Spleen (tissue), 11 donors: ENCODE results near the gene NCOA7. TPM values are rescaled to one million over a fixed set of nuclear protein-coding genes. Genes with fewer than 3 reads are reported as not detected.

ENCODE experiments used
- DNase-seq: peaks from one replicate; pipeline ENCODE4 v3.0.0-alpha.2; 2020
- H3K27ac ChIP-seq, 8 donors: fragments of 200-600 bp; sonication (generic) in 7 of 8; 1 replicate in 4 of 8; 2 replicates in 4 of 8; pipeline versions ENCODE4 v1.5.0 to v1.8.0; 2016 to 2021; ENCODE audit warnings: inconsistent platforms in 4 of 8, mild to moderate bottlenecking in 4 of 8, moderate library complexity in 1 of 8
- H3K27me3 ChIP-seq, 7 donors: fragments of 200-600 bp; sonication (generic) in 6 of 7; replicated peaks in 1 of 7; 1 replicate in 4 of 7; 2 replicates in 3 of 7; pipeline versions ENCODE4 v1.5.0 to v1.8.0; 2016 to 2021; ENCODE audit warnings: inconsistent platforms in 3 of 7, mild to moderate bottlenecking in 1 of 7
- H3K36me3 ChIP-seq, 6 donors: fragments of 200-600 bp; sonication (generic) in 5 of 6; 1 replicate in 4 of 6; 2 replicates in 2 of 6; pipeline versions ENCODE4 v1.5.0 to v1.8.0; 2016 to 2021; ENCODE audit warnings: inconsistent platforms in 2 of 6
- H3K4me1 ChIP-seq, 6 donors: fragments of 200-600 bp; sonication (generic) in 5 of 6; 1 replicate in 3 of 6; 2 replicates in 3 of 6; pipeline versions ENCODE4 v1.5.0 to v1.8.0; 2016 to 2021; ENCODE audit warnings: inconsistent platforms in 3 of 6
- H3K4me3 ChIP-seq, 8 donors: fragments of 200-600 bp; sonication (generic) in 7 of 8; 1 replicate in 4 of 8; 2 replicates in 4 of 8; pipeline versions ENCODE4 v1.5.0 to v1.8.0; 2016 to 2021; ENCODE audit warnings: inconsistent platforms in 4 of 8, mild to moderate bottlenecking in 4 of 8, moderate library complexity in 2 of 8
- H3K9me3 ChIP-seq, 8 donors: fragments of 200-600 bp; sonication (generic) in 7 of 8; 1 replicate in 4 of 8; 2 replicates in 4 of 8; pipeline versions ENCODE4 v1.5.0 to v1.8.0; 2016 to 2021; ENCODE audit warnings: inconsistent platforms in 4 of 8
- CTCF ChIP-seq, 11 experiments: fragments of 200-600 bp in 7 of 11; fragments of 450-650 bp in 4 of 11; sonication (generic) in 4 of 11; IDR thresholded peaks in 8 of 11; conservative IDR thresholded peaks in 3 of 11; 1 replicate in 7 of 11; 2 replicates in 4 of 11; pipeline versions ENCODE4 v1.4.0 to v1.8.0; 2016 to 2021; ENCODE audit warnings: antibody characterized with exemption in 11 of 11, inconsistent platforms in 4 of 11, mild to moderate bottlenecking in 1 of 11
- POLR2A ChIP-seq, 3 donors: fragments of 450-650 bp; IDR thresholded peaks; one replicate each; pipeline ENCODE4 v1.5.1; 2017; ENCODE audit warnings: antibody characterized with exemption in 3 of 3, mild to moderate bottlenecking in 1 of 3
- POLR2AphosphoS5 ChIP-seq, 3 donors: sonication (generic); formaldehyde crosslinking; IDR thresholded peaks; one replicate each; pipeline ENCODE4 v1.5.1; 2017; ENCODE audit warnings: antibody characterized with exemption in 3 of 3
- WGBS, 5 donors: extraction: QIAGEN DNeasy Blood & Tissue Kit in 3 of 5; methylation state at CpG; one replicate each; pipeline versions ENCODE4 v1.1.5 to v1.1.7; 2013 to 2018; 5-methylcytosine and 5-hydroxymethylcytosine counted together
- intact Hi-C: fragments of 100-400 bp; cut with DNase I; formaldehyde crosslinking; loops from one replicate; pipeline ENCODE4 v1.15.0; 2023; ENCODE audit warnings: low total_unique reads
- polyA plus RNA-seq, 3 donors: library from polyadenylated mRNA; stranded (reverse); fragments of 200-250 nt; gene quantifications; one replicate each; pipeline ENCODE4 v1.2.1, GENCODE V29; 2013
- total RNA-seq, 7 donors: library from RNA; depleted of rRNA in 3 of 7; stranded (reverse); fragments of >200 nt in 3 of 7; fragmentation: NEBNext Ultra II Directional in 4 of 7; extraction: Animal tissue kit (Norgen Biotek cat#: 25700) in 4 of 7; gene quantifications; one replicate each; pipeline versions ENCODE4 v1.1.0 to v1.2.1, GENCODE V29; 2016 to 2021
- donor health status: healthy with polysubstance abuse.
- donor health status: DM: no; HTN: no; CAD: no; lungs with moderate emphysema.
- donor health status: DM: no; HTN: no; CAD: no.
- donor health status: Bipolar disorder and iron deficiency.
- donor health status: healthy.
- donor health status: DM: no; HTN: no; CAD: no.
- donor health status: DM: yes; HTN: yes; CAD: no.

NCOA7 gene
- total and polyA plus RNA-seq, 10 donors = 11.8 to 84.3 (median 43.1) TPM

GRCh38 chr6:125945378-125946141 is 154.8 kb downstream of the NCOA7 start:
- 89 to 98% (median 98%) methylated on average over 1 of the region's 1 CpG for whole genome bisulfite sequencing, 5 donors
- H3K36me3 ChIP-seq = no peaks in the 10 kb centered on the region
- intact Hi-C loops = no loop called here
- no peak for DNase-seq
- H3K27me3 ChIP-seq = no peaks in the 10 kb centered on the region
- TF ChIP-seq CTCF (IDR thresholded peaks at IDR 0.05 in 8 of 11, conservative IDR thresholded peaks at IDR 0.05 in 3 of 11) (no peak), POLR2AphosphoS5 (IDR thresholded peaks at IDR 0.05) (no peak), POLR2A (IDR thresholded peaks at IDR 0.05) (no peak)
- peak overlapping the region in 7 of 8 donors; percentile 4 to 68 (median 19) for H3K27ac ChIP-seq
- H3K4me3 ChIP-seq = no peak overlapping the region
- H3K4me1 ChIP-seq = peaks cover 0 to 30% (median 17%) of the 10 kb centered on the region in 6 donors
- no peaks in the 10 kb centered on the region for H3K9me3 ChIP-seq

GRCh38 chr6:125947615-125948014 is 156.9 kb downstream of the NCOA7 start:
- no peak for TF ChIP-seq CTCF (IDR thresholded peaks at IDR 0.05 in 8 of 11, conservative IDR thresholded peaks at IDR 0.05 in 3 of 11)
- no peak for TF ChIP-seq POLR2AphosphoS5 (IDR thresholded peaks at IDR 0.05)
- TF ChIP-seq POLR2A (IDR thresholded peaks at IDR 0.05) = no peak
- Histone ChIP-seq H3K4me1 (peaks cover 0 to 30% (median 17%) of the 10 kb centered on the region in 6 donors), H3K36me3 (no peaks in the 10 kb centered on the region), H3K27ac (peak overlapping the region in 1 of 8 donors; percentile 33), H3K9me3 (no peaks in the 10 kb centered on the region), H3K4me3 (no peak overlapping the region), H3K27me3 (no peaks in the 10 kb centered on the region)
- intact Hi-C loops = no loop called here
- no peak for DNase-seq
- WGBS, 5 donors = 86 to 93% (median 91%) methylated on average over 2 of the region's 2 CpGs

- Histone ChIP-seq H3K27me3 (peaks cover 0 to 5% (median 0%) of the 10 kb centered on the region in 7 donors), H3K4me1 (peaks cover 0 to 30% (median 16%) of the 10 kb centered on the region in 6 donors), H3K4me3 (no peak overlapping the region), H3K27ac (peak overlapping the region in 1 of 8 donors; percentile 21), H3K9me3 (no peaks in the 10 kb centered on the region), H3K36me3 (no peaks in the 10 kb centered on the region)
- TF ChIP-seq POLR2AphosphoS5 (IDR thresholded peaks at IDR 0.05) (no peak), POLR2A (IDR thresholded peaks at IDR 0.05) (no peak), CTCF (IDR thresholded peaks at IDR 0.05 in 8 of 11, conservative IDR thresholded peaks at IDR 0.05 in 3 of 11) (no peak)
- no peak for DNase-seq
- WGBS, 5 donors = 82 to 87% (median 85%) methylated on average over 3 of the region's 3 CpGs
- intact Hi-C loops = no loop called here
These were observed 157.7 kb downstream of the NCOA7 start for GRCh38 chr6:125948455-125948854.

GRCh38 chr6:125949069-125949468 is 158.3 kb downstream of the NCOA7 start:
- no peak for TF ChIP-seq POLR2A (IDR thresholded peaks at IDR 0.05)
- WGBS, 5 donors = 71 to 91% (median 81%) methylated on average over 2 of the region's 2 CpGs
- peaks cover 0 to 9% (median 0%) of the 10 kb centered on the region in 7 donors for H3K27me3 ChIP-seq
- no peaks in the 10 kb centered on the region for H3K9me3 ChIP-seq
- H3K36me3 ChIP-seq = no peaks in the 10 kb centered on the region
- H3K4me3 ChIP-seq = no peak overlapping the region
- no peak for DNase-seq
- H3K27ac ChIP-seq = peak overlapping the region in 1 of 8 donors; percentile 21
- intact Hi-C loops = no loop called here
- peaks cover 0 to 26% (median 12%) of the 10 kb centered on the region in 6 donors for H3K4me1 ChIP-seq
